Osteoblast (primary cell): ENCODE measurements around the gene NOL7. TPM values are rescaled to one million over a fixed set of nuclear protein-coding genes. Genes with fewer than 3 reads are reported as not detected.

Source experiments
- DNase-seq: peaks from one replicate; pipeline ENCODE4 v3.0.0; 2011; ENCODE audit warnings: low spot score, mixed read lengths; ENCODE audit not compliant: insufficient read length; ENCODE audit errors: missing footprints
- H2AFZ ChIP-seq: 2 replicates; pipeline ENCODE4 v1.6.0; 2011; ENCODE audit warnings: mild to moderate bottlenecking, low read length
- H3K27ac ChIP-seq: 2 replicates; pipeline ENCODE4 v1.5.1; 2011; ENCODE audit warnings: mild to moderate bottlenecking, low read depth, low read length, moderate library complexity
- H3K27me3 ChIP-seq: 2 replicates; pipeline ENCODE4 v1.6.0; 2012; ENCODE audit warnings: mild to moderate bottlenecking, control low read depth, inconsistent platforms, low read length, moderate library complexity; ENCODE audit not compliant: insufficient read depth
- H3K36me3 ChIP-seq: 2 replicates; pipeline ENCODE4 v1.5.1; 2011; ENCODE audit warnings: mild to moderate bottlenecking, low read length, control low read depth, moderate library complexity; ENCODE audit not compliant: insufficient read depth
- H3K4me1 ChIP-seq: 2 replicates; pipeline ENCODE4 v1.5.1; 2011; ENCODE audit warnings: mild to moderate bottlenecking, low read length, control low read depth, moderate library complexity; ENCODE audit not compliant: insufficient read depth
- H3K4me2 ChIP-seq: 2 replicates; pipeline ENCODE4 v1.6.0; 2011; ENCODE audit warnings: mild to moderate bottlenecking, low read length; ENCODE audit not compliant: insufficient read depth
- H3K4me3 ChIP-seq: fragments of 200-600 bp; sonication (generic); 3 replicates; pipeline ENCODE4 v1.5.1; 2012; ENCODE audit warnings: mild to moderate bottlenecking, low read length, inconsistent platforms; ENCODE audit not compliant: insufficient read depth
- H3K79me2 ChIP-seq: 2 replicates; pipeline ENCODE4 v1.6.0; 2012; ENCODE audit warnings: mild to moderate bottlenecking, low read length, control low read depth, inconsistent platforms; ENCODE audit not compliant: insufficient read depth
- H3K9me3 ChIP-seq: 2 replicates; pipeline ENCODE4 v1.5.1; 2011; ENCODE audit warnings: low read depth, low read length, control low read depth
- H4K20me1 ChIP-seq: 2 replicates; pipeline ENCODE4 v1.6.0; 2012; ENCODE audit warnings: mild to moderate bottlenecking, low read length, control low read depth; ENCODE audit not compliant: insufficient read depth
- total RNA-seq: library from RNA; depleted of rRNA; stranded (reverse); fragments of >200 nt; gene quantifications from 2 replicates; pipeline ENCODE4 v1.2.3, GENCODE V29; 2012
- TF ChIP-seq, protein P1 (sequence below): IDR thresholded peaks from 2 replicates; pipeline ENCODE4 v1.5.1; 2011; ENCODE audit warnings: mild to moderate bottlenecking, low read depth, low read length, moderate library complexity; ENCODE audit errors: extremely low read depth

The NOL7 gene
- total RNA-seq, 1 donor: 44.9 TPM

DNA sequence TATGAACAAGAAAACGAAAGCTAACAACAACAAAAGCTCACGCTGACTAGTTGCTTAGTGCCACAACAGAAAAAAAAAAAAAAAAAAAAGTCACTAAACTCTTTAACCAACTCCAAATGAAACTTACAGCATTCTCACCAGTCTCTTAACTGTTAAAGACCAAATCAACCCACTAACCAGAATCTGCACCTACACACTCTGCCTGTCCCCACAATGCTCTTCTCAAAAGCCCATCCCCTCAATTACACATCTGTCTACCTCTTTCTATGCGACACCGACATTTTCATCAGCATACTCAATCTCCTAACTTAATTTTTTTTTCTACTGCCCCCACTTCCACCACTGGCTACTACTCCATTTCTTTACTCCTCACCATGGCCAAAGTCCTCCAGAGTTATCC, 34.3 kb downstream of the NOL7 start:
- H3K27me3 ChIP-seq: no peaks in the 10 kb centered on the region
- no peak for DNase-seq
- no peak overlapping the region for H3K27ac ChIP-seq
- no peak overlapping the region for H3K4me3 ChIP-seq
- peaks cover 3% of the 10 kb centered on the region for H3K36me3 ChIP-seq
- TF ChIP-seq, protein P1, sequence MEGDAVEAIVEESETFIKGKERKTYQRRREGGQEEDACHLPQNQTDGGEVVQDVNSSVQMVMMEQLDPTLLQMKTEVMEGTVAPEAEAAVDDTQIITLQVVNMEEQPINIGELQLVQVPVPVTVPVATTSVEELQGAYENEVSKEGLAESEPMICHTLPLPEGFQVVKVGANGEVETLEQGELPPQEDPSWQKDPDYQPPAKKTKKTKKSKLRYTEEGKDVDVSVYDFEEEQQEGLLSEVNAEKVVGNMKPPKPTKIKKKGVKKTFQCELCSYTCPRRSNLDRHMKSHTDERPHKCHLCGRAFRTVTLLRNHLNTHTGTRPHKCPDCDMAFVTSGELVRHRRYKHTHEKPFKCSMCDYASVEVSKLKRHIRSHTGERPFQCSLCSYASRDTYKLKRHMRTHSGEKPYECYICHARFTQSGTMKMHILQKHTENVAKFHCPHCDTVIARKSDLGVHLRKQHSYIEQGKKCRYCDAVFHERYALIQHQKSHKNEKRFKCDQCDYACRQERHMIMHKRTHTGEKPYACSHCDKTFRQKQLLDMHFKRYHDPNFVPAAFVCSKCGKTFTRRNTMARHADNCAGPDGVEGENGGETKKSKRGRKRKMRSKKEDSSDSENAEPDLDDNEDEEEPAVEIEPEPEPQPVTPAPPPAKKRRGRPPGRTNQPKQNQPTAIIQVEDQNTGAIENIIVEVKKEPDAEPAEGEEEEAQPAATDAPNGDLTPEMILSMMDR: no peak
- H4K20me1 ChIP-seq: no peaks in the 10 kb centered on the region
- H3K4me2 ChIP-seq: no peak overlapping the region
- H3K79me2 ChIP-seq: peaks cover 13% of the 10 kb centered on the region
- H3K9me3 ChIP-seq: no peaks in the 10 kb centered on the region
- H3K4me1 ChIP-seq: peaks cover 11% of the 10 kb centered on the region
- no peak overlapping the region for H2AFZ ChIP-seq

DNA sequence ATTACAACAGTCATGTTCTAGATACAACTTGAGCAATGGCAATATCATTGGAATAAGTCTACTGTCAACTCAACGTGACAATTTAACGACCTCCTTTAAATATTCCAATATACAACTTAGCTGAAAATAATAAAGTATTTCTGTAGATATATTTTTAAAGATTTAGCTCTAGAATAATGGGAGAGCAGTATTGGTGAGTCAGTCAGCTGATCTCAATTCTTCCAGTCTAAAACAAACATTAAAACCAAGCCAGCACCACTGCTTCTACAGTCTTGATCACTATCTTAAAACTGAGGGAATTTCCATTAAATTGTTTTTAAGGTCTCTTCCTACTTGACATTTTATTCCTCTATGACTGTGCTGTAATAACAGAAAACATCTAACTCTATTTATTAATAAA, 38.2 kb downstream of the NOL7 start:
- H3K36me3 ChIP-seq: no peaks in the 10 kb centered on the region
- peak; percentile 54 for DNase-seq
- no peak overlapping the region for H2AFZ ChIP-seq
- no peak overlapping the region for H3K4me2 ChIP-seq
- no peak overlapping the region for H3K27ac ChIP-seq
- no peak overlapping the region for H3K4me3 ChIP-seq
- TF ChIP-seq, protein P1: no peak
- H4K20me1 ChIP-seq: peaks cover 3% of the 10 kb centered on the region
- H3K27me3 ChIP-seq: no peaks in the 10 kb centered on the region
- no peaks in the 10 kb centered on the region for H3K9me3 ChIP-seq
- H3K79me2 ChIP-seq: peaks cover 34% of the 10 kb centered on the region
- H3K4me1 ChIP-seq: peaks cover 11% of the 10 kb centered on the region

DNA sequence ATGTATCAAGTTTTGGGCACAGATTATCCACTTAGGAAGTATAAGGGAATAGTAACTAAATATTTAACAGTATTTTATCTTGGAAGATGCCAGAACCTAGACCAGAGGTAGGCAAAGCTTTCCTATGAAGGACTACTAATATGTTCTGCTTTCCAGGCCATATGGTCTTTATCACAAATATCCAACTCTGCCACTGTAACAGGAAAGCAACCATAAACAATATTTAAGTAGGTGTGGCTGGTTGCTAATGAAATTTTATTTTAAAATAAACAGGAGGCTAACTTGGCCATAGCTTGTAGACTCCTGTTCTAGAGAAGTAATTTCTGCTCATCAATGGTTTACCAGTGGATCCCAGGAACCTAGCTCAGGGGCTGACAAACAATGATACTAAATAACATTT, 39.4 kb downstream of the NOL7 start:
- Histone ChIP-seq H3K4me1 (peaks cover 11% of the 10 kb centered on the region), H3K27ac (peak overlapping the region; percentile 16), H3K9me3 (no peaks in the 10 kb centered on the region), H3K4me2 (no peak overlapping the region), H4K20me1 (peaks cover 3% of the 10 kb centered on the region), H3K79me2 (peaks cover 45% of the 10 kb centered on the region), H3K4me3 (no peak overlapping the region), H2AFZ (no peak overlapping the region), H3K27me3 (no peaks in the 10 kb centered on the region), H3K36me3 (no peaks in the 10 kb centered on the region)
- DNase-seq: no peak
- TF ChIP-seq, protein P1: no peak

DNA sequence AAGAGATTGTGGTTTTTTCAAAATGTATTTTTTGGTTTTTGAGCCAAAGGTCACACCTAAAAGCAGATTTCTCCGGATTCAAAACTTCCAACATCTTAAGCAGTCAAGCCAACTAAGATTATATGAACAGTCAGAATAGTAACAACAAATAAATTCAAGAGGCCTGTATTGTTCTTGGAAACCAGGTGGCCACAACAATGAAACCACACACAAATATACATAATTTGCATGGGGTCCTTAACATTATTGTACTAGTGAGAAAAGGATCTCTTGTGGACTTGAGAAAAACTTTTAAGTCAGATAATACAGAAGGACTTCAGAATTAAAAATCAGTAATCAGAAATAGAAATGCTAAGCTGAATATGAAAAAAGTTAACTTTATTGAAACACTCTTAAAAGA, 40.6 kb downstream of the NOL7 start:
- Histone ChIP-seq H2AFZ (no peak overlapping the region), H3K4me2 (no peak overlapping the region), H3K27me3 (no peaks in the 10 kb centered on the region), H3K36me3 (no peaks in the 10 kb centered on the region), H3K9me3 (no peaks in the 10 kb centered on the region), H3K27ac (no peak overlapping the region), H4K20me1 (peaks cover 10% of the 10 kb centered on the region), H3K4me3 (no peak overlapping the region), H3K4me1 (peaks cover 11% of the 10 kb centered on the region), H3K79me2 (peaks cover 54% of the 10 kb centered on the region)
- peak; percentile 46 for DNase-seq
- TF ChIP-seq, protein P1: no peak
